Erythroblast (primary cell): ENCODE results near the gene PCDHB6.
"Not testable (repeated sequence)": the region's sequence is repeated elsewhere in the genome, so short reads cannot be mapped to it uniquely, and the experiment has no call there.

ENCODE experiments used
- DNase-seq, 2 experiments: peaks; one replicate each; lab custom pipeline; 2025; lab: John Stamatoyannopoulos, UW
- GATA1 ChIP-seq: IDR thresholded peaks from 2 replicates; pipeline ENCODE4 v1.6.1; 2011; ENCODE audit warnings: low read depth, mild to moderate bottlenecking, control low read depth, low read length, moderate library complexity
- POLR2A ChIP-seq: IDR thresholded peaks from 2 replicates; pipeline ENCODE4 v1.6.1; 2011; ENCODE audit warnings: mild to moderate bottlenecking, low read length

PCDHB6 gene

GRCh38 chr5:141149812-141150211 is at the start of gene PCDHB6:
Gene PCDHB6, plus strand, starts transcription at chr5:141150057. Its CDS starts 201 bp downstream, at chr5:141150258.
- TF ChIP-seq POLR2A (no peak), GATA1 (no peak)
- no peak for DNase-seq

- TF ChIP-seq GATA1 (no peak), POLR2A (no peak)
- DNase-seq, result peak; percentile 18 to 32
Observed at GRCh38 chr5:141100243-141100805, 49.5 kb upstream of the PCDHB6 start, which contains the start of gene PCDHB3. Gene PCDHB3, plus strand, starts transcription at chr5:141100473. Its CDS starts 177 bp downstream, at chr5:141100650.

GRCh38 chr5:141101059-141101458 is 48.8 kb upstream of the PCDHB6 start:
- no peak for DNase-seq
- TF ChIP-seq GATA1, result no peak
- no peak for TF ChIP-seq POLR2A

- not testable (repeated sequence) for DNase-seq
Observed at GRCh38 chr5:141102070-141102469, 47.8 kb upstream of the PCDHB6 start.

GRCh38 chr5:141102471-141102870 is 47.4 kb upstream of the PCDHB6 start:
- DNase-seq, result not testable (repeated sequence)

- no peak for DNase-seq
- TF ChIP-seq POLR2A, result no peak
- TF ChIP-seq GATA1, result no peak
Observed at GRCh38 chr5:141105350-141105749, 44.5 kb upstream of the PCDHB6 start.

- no peak for TF ChIP-seq POLR2A
- no peak for TF ChIP-seq GATA1
- DNase-seq, result no peak
Observed at GRCh38 chr5:141119250-141119649, 30.6 kb upstream of the PCDHB6 start.

- DNase-seq, result peak; percentile 1 to 5
- TF ChIP-seq GATA1 (no peak), POLR2A (no peak)
Observed at GRCh38 chr5:141121563-141121962, 28.3 kb upstream of the PCDHB6 start, which contains the start of gene PCDHB4. Gene PCDHB4, plus strand, starts transcription at chr5:141121818. Its CDS starts 181 bp downstream, at chr5:141121999.

GRCh38 chr5:141121985-141122384 is 27.9 kb upstream of the PCDHB6 start:
- no peak for DNase-seq
- TF ChIP-seq POLR2A (no peak), GATA1 (no peak)

- DNase-seq, result not testable (repeated sequence)
Observed at GRCh38 chr5:141123396-141124135, 26.3 kb upstream of the PCDHB6 start.

GRCh38 chr5:141127305-141127704 is 22.6 kb upstream of the PCDHB6 start:
- DNase-seq, result no peak

GRCh38 chr5:141135030-141135717 is 14.7 kb upstream of the PCDHB6 start, which contains the start of gene PCDHB5:
Gene PCDHB5, plus strand, starts transcription at chr5:141135206. Its CDS starts 229 bp downstream, at chr5:141135435.
- DNase-seq, result peak in 1 of 2 experiments; percentile 3
- TF ChIP-seq POLR2A (no peak), GATA1 (no peak)

More at GRCh38 chr5:141127305-141127704, 22.6 kb upstream of the PCDHB6 start:
- TF ChIP-seq GATA1, result no peak
- TF ChIP-seq POLR2A, result no peak

- DNase-seq, result no peak
- TF ChIP-seq POLR2A (no peak), GATA1 (no peak)
Observed at GRCh38 chr5:141135718-141136266, 14.1 kb upstream of the PCDHB6 start.

GRCh38 chr5:141137346-141137745 is 12.5 kb upstream of the PCDHB6 start:
- DNase-seq, result not testable (repeated sequence)
